AG04450 (cell line): ENCODE results near the gene TUBB4A. TPM values are rescaled to one million over a fixed set of nuclear protein-coding genes. Genes with fewer than 3 reads are reported as not detected.
"Not testable (repeated sequence)": the region's sequence is repeated elsewhere in the genome, so short reads cannot be mapped to it uniquely, and the experiment has no call there.

Experiments used
- CTCF ChIA-PET: fragments of 300-600, 350-600 bp; formaldehyde crosslinking; extraction: SDS; loops from one replicate; lab custom pipeline; 2022; ENCODE audit warnings: antibody characterized with exemption, inconsistent platforms; lab: Charles Lee
- POLR2A ChIA-PET: fragments of 350-600 bp; formaldehyde crosslinking; extraction: SDS; loops from one replicate; lab custom pipeline; 2021; ENCODE audit warnings: antibody characterized with exemption, inconsistent platforms; lab: Yijun Ruan, JAX
- DNase-seq: peaks from one replicate; pipeline ENCODE4 v3.0.0-alpha.2; 2011; ENCODE audit warnings: low read depth, low spot score
- H3K27ac ChIP-seq: one replicate; pipeline ENCODE4 v1.5.1; 2012; ENCODE audit warnings: low read depth, low read length, control low read depth
- H3K27me3 ChIP-seq: one replicate; pipeline ENCODE4 v1.6.0; 2012; ENCODE audit warnings: low read length; ENCODE audit not compliant: control insufficient read depth, insufficient read depth
- H3K4me3 ChIP-seq: 2 replicates; pipeline ENCODE4 v1.5.1; 2011; ENCODE audit warnings: mild to moderate bottlenecking, low read depth, low read length, control low read depth
- H3K9me3 ChIP-seq: 2 replicates; pipeline ENCODE4 v1.5.1; 2012; ENCODE audit warnings: low read length; ENCODE audit not compliant: control insufficient read depth, insufficient read depth
- polyA minus RNA-seq: library from RNA; depleted of rRNA, polyadenylated mRNA; stranded (reverse); fragments of >200 nt; gene quantifications from 2 replicates; pipeline ENCODE4 v1.2.3, GENCODE V29; 2011; rRNA and poly(A)+ RNA removed
- polyA plus RNA-seq: library from polyadenylated mRNA; depleted of rRNA; stranded (reverse); fragments of >200 nt; gene quantifications from 2 replicates; pipeline ENCODE4 v1.2.3, GENCODE V29; 2011; rRNA removed
- TF ChIP-seq, protein P1 (sequence below): IDR thresholded peaks from 2 replicates; pipeline ENCODE4 v1.5.1; 2011; ENCODE audit warnings: low read depth, low read length, control low read depth, inconsistent platforms

Gene TUBB4A
- polyA plus RNA-seq, result not detected in 2 replicates
- not detected in 2 replicates for polyA minus RNA-seq

DNA sequence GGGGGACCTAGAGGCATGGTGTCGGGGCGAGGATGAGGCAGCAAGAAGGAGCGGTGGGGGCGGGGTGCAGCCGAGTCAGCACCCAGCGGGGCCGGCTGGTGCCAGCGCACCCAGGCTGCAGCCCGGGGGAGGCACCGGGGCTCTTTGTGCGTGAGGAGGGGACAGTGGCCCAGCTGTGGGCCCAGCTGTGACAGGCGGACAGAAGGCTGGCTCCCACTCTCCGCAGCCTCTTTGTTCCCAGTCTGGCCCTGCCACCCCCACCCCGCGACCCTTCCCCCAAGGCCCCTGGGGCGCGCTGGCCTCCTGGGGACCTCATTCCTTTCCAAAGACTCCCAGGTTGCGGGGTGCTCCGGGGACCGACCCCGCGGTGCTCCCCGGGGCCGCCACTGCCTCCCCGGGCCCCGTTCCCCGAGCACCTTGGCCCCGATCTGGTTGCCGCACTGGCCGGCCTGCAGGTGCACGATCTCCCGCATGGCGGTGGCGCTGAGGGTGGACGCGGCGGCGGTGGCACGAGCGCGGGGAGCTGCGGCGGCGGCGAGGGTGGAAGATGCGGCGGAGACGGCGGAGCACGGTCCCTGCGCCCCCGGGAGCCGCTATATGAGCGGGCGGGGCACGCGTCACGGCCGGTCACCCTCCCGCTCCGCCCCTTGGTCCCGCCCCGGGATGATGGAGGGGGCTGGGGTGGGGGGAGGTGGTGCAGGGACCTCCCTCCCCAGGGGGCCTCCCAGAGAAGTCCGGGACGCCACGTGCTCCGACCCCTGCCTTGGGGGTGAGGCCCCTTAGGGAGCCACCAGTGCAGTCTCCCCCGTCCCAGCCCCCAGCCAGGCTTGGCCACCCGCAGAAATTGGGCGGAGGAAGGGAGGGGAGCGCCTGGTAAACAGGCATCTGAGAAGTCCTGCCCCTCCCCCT is at the start of gene TUBB4A:
TUBB4A (minus strand) TSS at position 570 of the 909 bp plus-strand sequence; CDS start at position 473, 97 bp downstream.
- Histone ChIP-seq H3K27ac (no peak within 1 kb of the TSS), H3K27me3 (peaks cover 17% of the 10 kb centered on the region), H3K4me3 (no peak within 1 kb of the TSS), H3K9me3 (no peaks in the 10 kb centered on the region)
- ChIA-PET POLR2A (no interaction called here), CTCF (no interaction called here)
- DNase-seq, result no peak
- TF ChIP-seq, protein P1, sequence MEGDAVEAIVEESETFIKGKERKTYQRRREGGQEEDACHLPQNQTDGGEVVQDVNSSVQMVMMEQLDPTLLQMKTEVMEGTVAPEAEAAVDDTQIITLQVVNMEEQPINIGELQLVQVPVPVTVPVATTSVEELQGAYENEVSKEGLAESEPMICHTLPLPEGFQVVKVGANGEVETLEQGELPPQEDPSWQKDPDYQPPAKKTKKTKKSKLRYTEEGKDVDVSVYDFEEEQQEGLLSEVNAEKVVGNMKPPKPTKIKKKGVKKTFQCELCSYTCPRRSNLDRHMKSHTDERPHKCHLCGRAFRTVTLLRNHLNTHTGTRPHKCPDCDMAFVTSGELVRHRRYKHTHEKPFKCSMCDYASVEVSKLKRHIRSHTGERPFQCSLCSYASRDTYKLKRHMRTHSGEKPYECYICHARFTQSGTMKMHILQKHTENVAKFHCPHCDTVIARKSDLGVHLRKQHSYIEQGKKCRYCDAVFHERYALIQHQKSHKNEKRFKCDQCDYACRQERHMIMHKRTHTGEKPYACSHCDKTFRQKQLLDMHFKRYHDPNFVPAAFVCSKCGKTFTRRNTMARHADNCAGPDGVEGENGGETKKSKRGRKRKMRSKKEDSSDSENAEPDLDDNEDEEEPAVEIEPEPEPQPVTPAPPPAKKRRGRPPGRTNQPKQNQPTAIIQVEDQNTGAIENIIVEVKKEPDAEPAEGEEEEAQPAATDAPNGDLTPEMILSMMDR, result no peak

DNA sequence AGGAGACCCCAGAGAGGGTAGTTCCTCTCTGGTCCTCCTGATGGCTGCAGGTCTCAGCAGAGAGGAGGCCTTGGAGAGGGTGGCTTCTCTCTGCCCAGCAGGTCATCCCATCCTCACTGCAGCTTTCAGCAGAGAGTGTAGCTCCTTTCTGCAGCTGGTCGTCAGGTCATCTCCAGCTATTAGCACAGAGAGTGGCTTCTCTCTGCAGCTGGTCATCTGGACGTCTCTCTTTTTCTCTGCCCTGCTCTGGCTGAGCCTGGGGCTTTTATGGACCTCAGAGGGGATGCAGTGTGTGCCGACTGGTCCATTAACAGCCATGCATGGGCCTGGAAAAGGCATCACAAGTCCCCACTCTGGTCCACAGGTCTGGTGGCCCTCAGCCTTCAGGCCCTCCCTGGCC is 49.0 kb upstream of the TUBB4A start:
- peaks cover 11% of the 10 kb centered on the region; the same call in 1 of the 2 replicates for H3K9me3 ChIP-seq
- H3K27me3 ChIP-seq, result no peaks in the 10 kb centered on the region
- no peak overlapping the region for H3K4me3 ChIP-seq
- no peak for DNase-seq
- no peak overlapping the region for H3K27ac ChIP-seq
- TF ChIP-seq, protein P1, result no peak
- CTCF ChIA-PET, result no interaction called here
- POLR2A ChIA-PET, result interaction anchor here (0.5 kb wide), 1 partner anchor 28 kb away, joined by 11 read pairs; no protein-coding TSS in a partner anchor

DNA sequence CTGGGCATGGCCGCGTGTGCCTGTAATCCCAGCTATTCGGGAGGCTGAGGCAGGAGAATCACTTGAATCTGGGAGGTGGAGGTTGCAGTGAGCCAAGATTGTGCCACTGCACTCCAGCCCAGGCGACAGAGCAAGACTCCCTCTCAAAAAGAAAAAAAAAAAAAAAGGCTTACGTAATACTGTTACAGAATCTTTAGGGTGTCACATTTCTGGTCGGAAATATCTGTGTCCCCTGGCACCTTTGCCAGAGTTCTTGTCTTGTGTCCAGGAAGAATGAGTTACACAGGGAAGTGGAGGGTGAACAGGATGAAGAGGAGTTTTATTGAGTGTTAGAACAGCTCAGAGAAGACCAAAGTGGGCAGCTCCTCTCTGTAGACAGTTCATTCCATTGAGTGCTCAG is 48.6 kb upstream of the TUBB4A start:
- H3K27ac ChIP-seq, CTCF ChIA-PET: not testable (repeated sequence)
- POLR2A ChIA-PET, result interaction anchor here (0.5 kb wide), 1 partner anchor 29 kb away, joined by 11 read pairs; no protein-coding TSS in a partner anchor

GRCh38 chr19:6543866-6544347 is 41.8 kb upstream of the TUBB4A start:
- DNase-seq, result no peak
- TF ChIP-seq, protein P1, result no peak
- CTCF ChIA-PET, result no interaction called here
- H3K27ac ChIP-seq, result no peak overlapping the region
- no peaks in the 10 kb centered on the region for H3K27me3 ChIP-seq
- POLR2A ChIA-PET, result no interaction called here
- no peak overlapping the region for H3K4me3 ChIP-seq
- H3K9me3 ChIP-seq, result no peaks in the 10 kb centered on the region

More for the DNA sequence above, 48.6 kb upstream of the TUBB4A start:
- DNase-seq, H3K27me3 ChIP-seq, H3K4me3 ChIP-seq: not testable (repeated sequence)
- H3K9me3 ChIP-seq, result peaks cover 11% of the 10 kb centered on the region; the same call in 1 of the 2 replicates

GRCh38 chr19:6540918-6541689 is 39.0 kb upstream of the TUBB4A start:
- TF ChIP-seq, protein P1, result no peak

More at GRCh38 chr19:6540918-6541689, 39.0 kb upstream of the TUBB4A start:
- Histone ChIP-seq H3K4me3 (no peak overlapping the region), H3K9me3 (no peaks in the 10 kb centered on the region), H3K27ac (no peak overlapping the region), H3K27me3 (no peaks in the 10 kb centered on the region)
- POLR2A ChIA-PET, result interaction anchor here (0.6 kb wide), 1 partner anchor 28 kb away, joined by 3 read pairs; no protein-coding TSS in a partner anchor
- DNase-seq, result no peak
- CTCF ChIA-PET, result interaction anchor here (0.7 kb wide), 1 partner anchor 270 kb away, joined by 3 read pairs; no protein-coding TSS in a partner anchor
